ENCODE results near the gene ALX4.

The ALX4 gene

DNA sequence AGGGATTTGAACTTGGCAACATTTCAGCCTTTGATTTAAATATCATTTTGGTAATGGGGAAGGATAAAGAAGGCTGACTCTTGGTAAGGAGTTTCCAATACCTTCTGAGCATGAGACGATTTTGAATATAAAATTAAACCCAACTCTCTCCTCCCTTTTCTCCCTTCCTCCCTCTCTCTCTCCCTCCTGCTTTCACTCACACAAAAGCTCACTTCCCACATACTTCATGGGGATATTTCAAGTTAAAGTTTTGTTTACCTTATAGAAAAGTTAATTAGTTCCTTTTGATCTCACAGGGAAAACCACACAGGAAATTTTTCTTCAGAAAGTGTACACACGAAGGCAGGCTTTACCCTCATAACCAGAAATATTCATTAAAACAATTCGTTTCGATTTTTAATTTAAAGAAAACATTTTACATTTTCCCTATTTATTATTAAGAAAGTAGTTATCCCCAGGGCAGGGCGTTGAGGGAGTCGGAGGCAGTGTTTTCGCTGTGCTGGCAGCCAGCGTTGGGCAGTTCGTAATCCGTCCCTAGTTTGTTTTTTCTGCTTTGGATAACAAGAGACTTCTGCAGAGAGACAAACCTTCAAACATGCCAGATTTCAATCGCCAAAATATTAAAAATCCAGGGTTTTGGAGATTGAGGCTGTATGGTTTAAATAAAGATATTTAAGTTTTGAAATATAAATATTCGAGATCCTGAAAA, 25.3 kb upstream of the ALX4 start:
- DNase-seq (ENCODE audit: low read depth): no peak

DNA sequence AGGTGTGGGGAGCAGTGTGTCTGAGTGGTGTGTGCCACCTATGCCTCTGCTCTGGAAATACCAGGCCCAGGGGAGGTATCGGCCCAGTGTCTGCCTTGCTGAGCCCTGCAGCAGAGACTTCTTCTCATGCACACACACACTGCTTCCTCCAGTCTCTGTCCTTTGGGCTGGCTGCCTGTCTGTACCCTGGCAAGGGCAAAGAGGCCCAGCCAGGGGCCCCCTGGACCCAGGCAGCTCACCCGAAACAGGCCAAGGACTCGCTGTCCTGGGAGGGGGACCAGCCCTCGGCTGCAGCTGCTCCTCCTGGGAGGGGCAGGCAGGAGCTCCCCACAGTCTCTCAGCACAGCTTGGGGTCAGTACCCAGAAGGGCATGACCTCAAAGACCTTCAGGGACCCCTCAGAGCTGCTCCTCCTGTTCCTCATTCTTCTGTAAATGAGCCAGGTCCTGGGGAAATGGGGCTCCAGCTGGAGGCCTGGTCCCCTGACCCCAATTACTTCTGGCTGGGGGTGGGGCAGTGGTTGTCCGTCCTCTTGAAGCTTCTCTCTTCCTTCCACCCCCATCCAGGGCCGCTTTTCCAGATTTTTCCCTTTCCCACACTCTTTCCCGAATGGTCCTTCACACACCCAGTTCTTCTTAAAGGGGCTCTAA, 24.5 kb upstream of the ALX4 start:
- no peak for DNase-seq (ENCODE audit: low read depth)

DNA sequence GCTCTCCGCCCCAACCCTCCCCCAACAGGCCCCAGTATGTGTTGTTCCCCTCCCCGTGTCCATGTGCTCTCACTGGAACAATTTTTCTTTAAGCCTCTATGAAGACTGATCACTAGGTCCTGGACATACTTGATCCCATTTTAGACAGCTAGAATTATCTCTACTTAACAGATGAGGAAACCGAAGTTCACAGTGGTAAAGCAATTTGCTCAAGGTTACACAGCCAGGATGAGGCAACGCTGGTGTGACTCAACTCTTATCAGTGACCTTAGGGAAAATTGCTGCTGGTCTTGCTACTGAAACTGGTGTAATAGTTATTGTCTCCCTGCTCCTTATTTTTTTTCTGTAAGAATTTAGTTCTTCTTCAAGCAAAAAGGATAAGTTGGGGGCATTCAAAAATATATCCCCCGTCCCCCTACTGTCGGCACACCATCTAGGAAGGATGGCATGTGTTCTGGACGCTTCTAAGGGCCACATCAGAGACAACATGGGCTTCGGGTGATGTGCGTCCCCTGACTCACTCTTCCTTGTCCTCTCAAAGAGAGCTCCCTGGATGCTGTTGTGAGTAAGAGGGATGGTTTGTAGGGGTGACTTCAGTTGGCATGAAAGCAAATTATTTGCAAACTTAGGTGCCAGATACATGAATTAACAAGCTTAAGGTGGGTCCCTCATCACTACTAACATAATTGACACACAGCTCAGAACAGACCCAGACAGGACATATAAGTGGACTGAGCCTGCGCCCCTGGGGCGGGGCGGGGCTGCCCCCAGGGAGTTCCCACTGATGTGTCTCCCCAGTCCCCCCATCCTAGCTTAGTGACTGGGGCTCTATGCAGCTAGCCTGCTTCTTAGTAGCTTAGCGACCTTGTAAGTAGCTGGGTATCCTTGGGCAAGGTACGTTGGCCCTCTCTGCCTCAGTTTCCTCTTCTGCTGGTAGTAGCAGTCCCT, 23.6 kb upstream of the ALX4 start:
- DNase-seq (ENCODE audit: low read depth): no peak

DNA sequence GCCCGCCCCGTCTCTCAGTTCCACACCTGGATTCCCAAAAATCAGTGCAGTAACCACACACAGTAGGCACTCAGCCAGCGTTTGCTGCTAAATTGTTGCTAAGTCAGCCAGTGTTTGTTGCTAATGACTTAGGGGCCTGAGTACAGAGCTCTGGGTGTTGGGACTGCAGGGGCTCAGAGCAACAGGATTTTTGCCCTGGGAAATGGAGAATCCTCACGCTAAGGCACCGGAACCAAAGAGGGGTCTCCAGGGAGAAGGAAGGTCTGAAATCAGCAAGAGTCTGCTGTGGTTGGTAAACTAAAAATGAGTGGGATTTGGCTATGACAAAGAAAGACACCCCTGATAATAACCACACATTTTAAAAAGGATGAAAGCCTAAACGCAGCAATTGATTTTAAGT, 22.7 kb upstream of the ALX4 start:
- no peak for DNase-seq (ENCODE audit: low read depth)

DNA sequence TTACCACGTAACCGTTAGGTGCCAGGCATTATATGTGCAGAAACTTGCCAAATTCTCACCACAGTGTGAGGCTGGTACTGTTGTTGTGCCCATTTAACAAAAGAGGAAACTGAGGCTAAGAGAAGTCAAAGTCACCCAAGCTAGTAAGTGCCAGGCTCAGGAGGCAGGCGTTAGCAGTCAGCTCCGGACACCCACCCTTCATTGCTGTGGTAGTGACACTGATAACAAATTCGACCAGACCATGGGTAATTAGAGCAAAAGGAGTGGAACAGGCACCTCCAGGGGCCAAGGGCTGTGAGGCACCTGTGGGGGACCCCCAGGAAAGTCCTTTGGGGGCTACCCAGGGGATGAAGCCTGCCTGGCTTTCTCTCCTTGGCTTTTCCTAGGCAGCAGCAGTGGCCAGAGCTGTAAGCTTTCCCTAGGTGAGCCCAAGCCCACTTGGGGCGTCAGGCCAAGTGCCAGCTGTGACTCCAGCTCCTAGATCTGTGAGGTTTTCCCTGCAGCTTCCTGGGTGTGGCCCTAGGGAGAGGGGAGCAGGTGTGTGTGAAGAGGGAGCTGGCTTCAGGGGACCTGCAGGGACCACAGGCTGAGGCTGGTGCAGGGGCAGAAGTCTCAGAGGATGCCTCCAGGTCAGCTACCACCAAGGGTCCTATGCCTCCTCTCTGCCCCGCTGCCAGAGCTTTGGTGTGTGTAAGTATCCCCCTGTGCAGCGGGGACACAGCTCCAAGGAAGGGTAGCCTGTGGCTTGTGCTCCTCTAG, 19.7 kb upstream of the ALX4 start:
- no peak for DNase-seq (ENCODE audit: low read depth)

DNA sequence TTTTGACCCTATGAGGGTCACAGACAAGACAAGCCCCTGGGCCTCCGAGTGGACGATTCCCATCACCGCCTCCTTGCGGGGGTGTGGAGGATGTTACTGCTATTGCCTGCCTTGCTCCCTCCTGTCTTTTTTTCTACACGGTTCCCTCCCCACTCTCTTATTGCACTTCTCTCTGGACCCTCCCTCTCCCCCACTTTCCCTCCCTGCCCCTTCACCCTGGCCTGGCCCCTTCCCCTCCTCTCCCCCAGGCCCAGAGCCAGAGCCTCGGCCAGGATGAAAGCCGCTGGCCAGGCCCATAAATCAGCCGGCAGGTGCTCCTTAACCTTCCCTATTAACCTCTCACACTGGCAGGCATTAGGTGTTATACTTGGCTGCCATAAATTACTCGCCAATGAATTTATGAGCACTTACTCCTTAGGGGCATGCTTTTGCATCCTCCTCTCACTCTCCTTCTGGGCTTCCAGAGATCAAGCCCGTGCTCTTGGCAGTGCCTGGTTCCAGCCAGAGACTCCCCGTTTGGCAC, 18.3 kb upstream of the ALX4 start:
- no peak for DNase-seq (ENCODE audit: low read depth)

DNA sequence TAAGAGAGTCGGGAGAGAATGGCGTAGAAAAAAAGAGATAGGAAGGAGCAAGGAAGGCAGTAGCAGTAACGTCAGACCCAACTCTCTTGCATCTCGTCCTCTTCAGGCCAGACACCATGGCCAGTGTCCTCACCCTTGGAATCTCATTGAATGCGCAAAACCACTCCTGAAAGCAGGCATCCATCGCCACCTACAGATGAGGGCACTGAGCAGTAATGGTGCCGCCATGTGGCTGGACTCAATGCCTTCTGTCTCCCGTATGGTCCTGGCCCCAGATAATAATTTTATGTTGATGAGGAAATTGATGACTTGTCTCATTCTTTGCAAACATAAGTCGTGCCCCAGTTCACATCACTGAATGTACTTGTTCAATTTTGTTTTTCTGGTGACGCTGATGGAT, 17.8 kb upstream of the ALX4 start:
- no peak for DNase-seq (ENCODE audit: low read depth)

DNA sequence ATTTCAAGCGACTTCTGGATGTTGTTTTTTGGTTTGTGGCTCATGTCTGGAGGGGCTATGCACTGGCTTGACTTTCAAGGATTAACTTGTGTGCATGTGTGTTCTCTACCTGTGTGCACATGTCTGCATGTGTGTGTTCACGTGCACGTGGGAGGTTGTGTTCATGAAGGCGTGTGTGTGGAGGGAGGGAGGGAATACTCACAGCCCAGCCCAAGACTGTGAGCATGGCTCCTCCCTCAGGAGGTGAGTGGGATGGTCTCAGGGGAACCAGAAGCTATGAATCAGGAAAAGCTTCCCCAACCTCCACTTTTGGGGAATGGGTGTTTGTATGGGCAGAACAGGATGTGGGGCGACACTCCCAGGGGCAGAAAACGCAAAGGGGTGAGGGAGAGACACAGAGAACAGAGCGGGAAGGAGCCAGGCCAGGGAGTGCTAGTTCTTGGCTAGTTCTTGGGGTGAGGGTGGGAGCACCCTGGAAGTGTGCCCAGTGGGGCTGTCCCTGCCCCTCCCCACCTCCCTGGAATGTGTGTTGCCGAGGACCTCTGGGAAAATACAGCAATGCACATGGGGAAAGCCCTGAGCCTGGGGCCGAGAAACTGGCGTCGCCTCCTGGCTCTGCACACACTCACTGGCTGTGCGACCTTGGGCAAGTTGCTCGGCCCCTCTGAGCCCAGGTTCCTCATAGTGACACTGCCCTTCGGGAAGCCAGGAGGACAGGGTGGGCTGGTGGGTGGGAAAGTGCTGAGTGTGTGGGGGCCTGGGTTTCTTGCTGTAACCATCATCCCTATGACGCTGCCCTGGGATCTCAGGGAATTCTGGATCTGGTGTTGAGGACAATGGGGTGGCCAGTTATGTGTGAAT, 16.9 kb upstream of the ALX4 start:
- DNase-seq (ENCODE audit: low read depth): no peak

DNA sequence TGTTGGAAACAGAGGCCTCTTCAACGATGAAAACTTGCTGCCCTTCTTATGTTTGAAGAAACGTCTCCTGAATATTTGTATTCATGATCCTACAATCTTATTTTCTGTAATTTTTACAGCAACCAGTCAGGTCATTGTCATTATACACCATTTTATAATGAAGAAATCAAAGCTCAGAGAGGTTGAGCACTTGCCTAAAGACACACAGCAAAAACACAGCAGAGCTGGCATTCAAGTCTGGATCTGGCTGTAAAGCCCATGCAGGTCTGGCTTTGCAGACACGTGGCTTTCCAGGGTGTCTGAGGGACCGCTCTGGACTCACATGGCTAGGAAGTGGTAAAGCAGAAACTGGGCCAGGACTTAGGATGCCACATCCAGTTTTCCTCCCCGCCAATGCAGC, 15.8 kb upstream of the ALX4 start:
- no peak for DNase-seq (ENCODE audit: low read depth)

DNA sequence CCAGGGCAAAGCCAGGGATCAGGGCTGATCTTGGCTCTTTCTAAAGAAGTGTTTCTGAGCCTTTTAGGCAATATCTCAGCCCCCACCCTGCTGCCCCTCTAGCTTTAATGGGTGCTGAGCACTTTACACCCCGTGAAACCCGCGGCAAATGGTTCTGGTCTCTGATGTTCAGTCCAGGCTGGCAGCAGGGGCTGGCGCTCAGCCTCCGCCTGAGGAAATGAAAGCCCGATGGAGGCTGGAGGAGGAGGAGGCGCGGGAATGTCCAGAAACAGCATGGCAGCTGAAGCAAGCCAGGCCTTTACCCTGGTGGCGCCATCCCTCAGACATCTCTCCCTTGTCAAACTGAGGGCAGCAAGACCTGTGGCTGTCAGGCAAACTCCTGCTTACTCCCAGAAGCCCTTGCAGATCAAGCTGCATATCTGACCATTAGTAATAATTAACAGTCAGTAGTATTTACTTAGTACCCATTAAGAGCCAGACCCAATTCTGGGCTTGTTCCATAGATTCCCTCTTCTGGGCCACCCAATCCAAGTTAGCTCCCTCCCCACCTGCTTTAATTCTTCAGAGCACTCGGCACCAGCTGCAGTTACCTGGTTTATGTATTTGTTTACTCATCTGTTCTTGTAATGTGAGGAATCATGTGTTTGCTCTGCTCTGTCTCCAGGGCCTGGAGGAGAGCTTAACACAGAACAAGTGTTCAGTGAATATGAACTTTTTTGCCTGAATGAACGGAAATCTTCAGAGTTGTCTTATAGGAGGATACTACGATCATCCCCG, 15.0 kb upstream of the ALX4 start:
- no peak for DNase-seq (ENCODE audit: low read depth)

DNA sequence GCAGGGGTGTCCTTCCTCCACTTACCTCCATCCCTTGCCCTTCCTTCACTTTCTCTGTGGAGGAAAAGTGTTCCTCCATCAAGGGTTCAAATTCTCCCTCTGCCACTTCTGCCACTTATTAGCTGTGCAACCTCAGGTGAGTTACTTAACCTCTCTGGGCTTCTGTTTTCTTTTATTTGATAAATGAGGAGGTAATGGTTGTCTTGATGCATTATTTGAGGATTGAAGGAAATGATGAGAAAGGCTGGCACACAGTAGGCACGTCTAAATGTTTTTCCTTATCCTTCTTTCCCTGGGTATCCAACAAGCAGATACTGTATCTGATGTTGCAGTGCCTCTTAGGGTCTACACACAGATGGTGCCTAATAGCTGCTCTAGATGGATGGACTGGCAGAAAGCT, 14.3 kb upstream of the ALX4 start:
- no peak for DNase-seq (ENCODE audit: low read depth)

DNA sequence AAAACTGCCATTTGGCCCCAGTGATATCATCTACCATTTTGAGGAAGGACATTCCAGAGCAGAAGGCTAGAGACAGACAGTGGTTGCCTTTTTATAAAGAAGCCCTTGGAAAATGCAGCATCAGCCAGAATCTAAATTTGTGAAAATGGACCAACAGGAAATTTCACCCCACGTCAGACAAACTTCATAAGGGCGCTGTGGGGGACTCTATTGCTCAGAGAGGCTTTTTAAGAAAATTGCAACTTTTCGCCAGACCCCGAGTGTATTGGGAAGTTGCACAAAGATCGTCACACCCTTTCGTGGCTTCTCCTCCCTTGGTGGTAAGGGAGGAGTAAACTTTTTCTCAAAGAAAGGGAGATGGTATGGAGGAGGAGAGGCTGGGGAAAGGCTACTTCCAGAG, 12.3 kb upstream of the ALX4 start:
- no peak for DNase-seq (ENCODE audit: low read depth)

DNA sequence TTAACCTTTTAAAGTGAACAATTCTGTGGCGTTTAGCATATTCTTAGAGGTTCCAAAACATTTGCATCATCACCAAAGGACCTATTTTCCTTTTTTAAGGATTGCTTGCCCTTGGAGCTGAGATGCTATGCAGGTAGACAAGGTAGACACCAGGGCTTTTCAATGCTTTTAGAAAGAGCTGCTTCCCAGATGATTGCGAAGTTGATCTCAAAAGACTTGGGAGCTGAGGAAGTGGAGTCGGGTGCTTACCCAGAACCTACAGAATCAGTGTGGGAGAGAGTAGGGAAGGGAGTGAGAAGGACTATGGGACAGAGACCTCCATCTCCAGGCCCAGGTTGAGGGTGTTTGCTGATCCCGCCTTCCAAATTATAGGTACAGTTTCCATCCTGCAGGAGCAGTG, 11.1 kb upstream of the ALX4 start:
- no peak for DNase-seq (ENCODE audit: low read depth)

DNA sequence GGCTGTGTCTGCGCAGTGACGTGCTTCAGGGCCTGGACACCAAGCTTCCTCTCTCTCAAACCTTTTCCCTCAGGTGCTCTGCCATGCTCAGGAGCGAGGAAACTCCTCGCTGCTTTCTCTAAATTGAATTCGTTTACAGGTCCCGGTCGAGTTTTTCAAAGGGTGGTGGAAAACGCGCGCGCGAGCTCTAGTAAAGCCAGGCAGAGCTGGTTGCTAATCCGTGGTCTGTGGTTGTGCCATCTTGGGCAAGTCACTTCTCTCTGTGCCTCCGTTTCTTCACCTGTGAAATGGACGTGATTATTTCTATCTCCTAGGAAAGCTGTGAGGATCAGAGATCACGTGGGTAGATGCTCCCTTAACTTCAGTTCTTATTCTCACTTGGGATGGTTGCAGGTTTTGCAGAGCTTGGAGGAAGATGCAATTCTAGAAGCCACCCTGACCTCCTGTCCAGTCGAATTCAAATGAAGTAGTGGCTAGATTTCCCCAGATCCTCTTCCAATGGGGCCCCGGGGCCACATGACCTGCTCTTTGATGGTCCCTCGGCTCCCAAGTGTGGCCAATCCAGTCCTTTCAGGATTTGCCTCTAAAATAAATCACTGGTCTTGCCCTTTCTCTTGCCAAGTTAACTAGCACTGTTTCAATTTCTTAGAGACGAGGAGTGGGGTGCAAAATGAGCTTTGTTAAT, 10.5 kb upstream of the ALX4 start:
- no peak for DNase-seq (ENCODE audit: low read depth)

DNA sequence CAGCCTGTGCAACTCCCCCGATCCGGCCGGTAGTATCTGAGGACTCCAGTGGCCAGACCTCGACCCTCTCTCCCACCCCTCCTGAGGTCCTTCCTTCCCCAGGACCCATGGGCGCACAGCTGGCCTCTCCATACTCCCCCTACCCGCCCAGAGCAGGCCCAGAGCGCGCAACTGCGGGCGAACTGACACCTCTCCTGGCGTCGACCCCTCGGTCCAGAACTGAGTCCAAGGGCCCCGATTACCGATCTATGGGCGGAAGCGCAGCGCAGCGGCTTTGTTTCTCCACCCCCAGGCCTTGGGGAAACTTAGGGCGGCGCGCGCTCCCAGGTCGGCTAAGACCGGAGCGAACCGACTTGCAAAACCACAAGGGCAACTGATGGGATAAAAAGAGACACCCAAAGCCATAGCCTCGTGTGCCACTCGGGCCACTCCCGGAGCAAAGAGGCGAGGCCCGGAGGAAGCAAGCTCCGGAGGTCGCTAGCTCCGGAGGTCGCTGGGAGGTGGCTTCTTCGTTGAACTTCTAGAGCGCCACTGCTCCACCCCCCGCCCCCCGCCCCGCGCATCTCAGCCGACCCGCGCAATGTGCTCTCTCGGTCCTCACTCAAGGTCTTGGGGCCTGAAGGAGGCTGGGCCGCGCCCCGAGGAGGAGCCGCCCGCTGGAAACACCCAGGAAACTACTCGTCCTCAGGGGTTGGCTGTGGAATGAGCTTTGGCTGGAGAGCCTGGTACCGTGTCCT, 9.8 kb upstream of the ALX4 start:
- no peak for DNase-seq (ENCODE audit: low read depth)

DNA sequence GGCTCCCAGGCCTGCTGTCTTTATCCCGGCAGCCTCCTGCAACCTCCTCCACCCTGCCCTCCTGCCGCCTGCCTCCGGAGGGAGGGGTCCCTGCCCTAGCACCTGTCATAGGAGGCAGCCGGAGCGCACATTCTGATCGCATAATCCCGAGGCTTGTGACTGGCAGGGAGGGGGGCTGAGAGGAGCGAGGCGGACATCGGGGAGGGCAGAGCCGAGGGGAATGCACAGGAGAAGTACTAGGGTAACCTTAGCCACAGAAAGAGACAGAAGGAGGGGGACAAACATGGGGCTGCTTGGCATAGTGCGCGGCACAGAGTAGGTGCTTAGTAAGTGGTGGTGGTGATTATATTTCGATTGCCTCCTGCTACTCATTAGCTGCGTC, 9.2 kb upstream of the ALX4 start:
- DNase-seq (ENCODE audit: low read depth): no peak

DNA sequence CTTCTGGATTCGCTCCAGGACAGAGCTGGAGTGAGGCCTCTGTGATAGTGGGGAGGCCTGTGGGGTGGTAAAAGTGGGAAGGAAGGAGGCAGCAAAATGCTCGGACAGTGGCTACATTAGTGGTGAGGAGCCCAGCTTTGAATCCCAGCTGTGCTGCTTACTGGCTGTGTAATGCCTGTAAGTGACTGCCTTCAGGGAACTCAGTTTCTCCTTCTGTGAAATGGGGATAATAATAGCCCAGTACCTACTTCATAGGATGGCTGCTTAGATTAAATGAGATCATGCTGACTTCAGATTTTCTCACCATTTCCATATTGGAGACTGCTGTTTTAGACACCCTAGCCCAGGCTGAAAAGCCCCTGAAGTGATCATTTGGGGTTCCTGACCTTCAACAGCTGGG, 8.4 kb upstream of the ALX4 start:
- DNase-seq (ENCODE audit: low read depth): no peak

DNA sequence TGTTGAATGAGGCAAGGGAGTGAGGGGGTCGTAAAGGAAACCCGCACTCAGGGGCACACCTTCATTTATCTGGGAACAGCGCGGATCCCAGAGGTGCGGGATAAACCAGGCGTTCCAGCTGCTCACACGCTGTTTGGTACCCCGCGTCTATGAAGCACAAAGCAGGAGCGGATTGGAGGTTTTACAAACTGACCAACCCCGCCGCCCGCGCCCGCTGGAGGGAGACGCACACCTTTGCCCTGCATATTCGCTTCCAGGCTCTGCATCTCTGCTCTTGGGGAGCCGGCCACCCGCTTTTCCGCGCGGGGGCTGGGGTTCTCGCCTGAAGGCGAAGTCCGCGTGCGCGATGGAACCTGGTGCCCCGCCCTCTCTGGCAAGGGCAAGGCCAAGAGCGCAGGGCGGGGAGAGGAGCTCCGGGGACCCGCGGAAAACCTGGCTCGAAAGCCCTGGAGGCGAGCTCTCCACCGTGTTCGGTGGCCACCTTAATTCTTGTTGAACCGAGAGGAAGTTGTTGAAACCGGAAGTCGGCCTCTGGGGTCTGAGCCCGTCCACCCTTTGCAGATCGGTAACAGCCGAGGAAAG, 6.8 kb upstream of the ALX4 start:
- DNase-seq (ENCODE audit: low read depth): no peak

Data from T follicular helper cell (primary cell).